CD4-positive, alpha-beta T cell treated with Interferon alpha-2 for 1 hour (primary cell): Measurements from ENCODE around the gene CCDC136.

Experiments
- DNase-seq, 2 donors: peaks; one replicate each; pipeline ENCODE4 v3.0.0-alpha.2; 2020 to 2022

Gene CCDC136

GRCh38 chr7:128777156-128778123, 14.3 kb upstream of the CCDC136 start:
- no peak for DNase-seq

- no peak for DNase-seq
Measured at GRCh38 chr7:128778946-128779345, 12.8 kb upstream of the CCDC136 start.

- no peak for DNase-seq
Measured at GRCh38 chr7:128781126-128781525, 10.6 kb upstream of the CCDC136 start.

- no peak for DNase-seq
Measured at GRCh38 chr7:128781851-128782250, 9.9 kb upstream of the CCDC136 start.

GRCh38 chr7:128783143-128783861, 8.5 kb upstream of the CCDC136 start:
- DNase-seq, result no peak

GRCh38 chr7:128785738-128786137, 6.0 kb upstream of the CCDC136 start:
- no peak for DNase-seq

GRCh38 chr7:128788446-128789412, 3.0 kb upstream of the CCDC136 start:
- DNase-seq, result no peak

- DNase-seq, result peak in 1 of 2 donors; percentile 10
Measured at GRCh38 chr7:128790315-128791041, 1.3 kb upstream of the CCDC136 start.

GRCh38 chr7:128791972-128792327, 182 bp downstream of the CCDC136 start:
- no peak for DNase-seq

GRCh38 chr7:128792471-128793180, 858 bp downstream of the CCDC136 start:
- no peak for DNase-seq

- DNase-seq, result no peak
Measured at GRCh38 chr7:128793181-128793547, 1.4 kb downstream of the CCDC136 start.

GRCh38 chr7:128794020-128794419, 2.3 kb downstream of the CCDC136 start:
- DNase-seq, result peak in 1 of 2 donors; percentile 24

GRCh38 chr7:128794436-128794835, 2.7 kb downstream of the CCDC136 start:
- no peak for DNase-seq

- DNase-seq, result no peak
Measured at GRCh38 chr7:128795129-128795528, 3.4 kb downstream of the CCDC136 start.

GRCh38 chr7:128796327-128796726, 4.6 kb downstream of the CCDC136 start:
- DNase-seq, result no peak

GRCh38 chr7:128799451-128799850, 7.7 kb downstream of the CCDC136 start:
- DNase-seq, result no peak

GRCh38 chr7:128800567-128800966, 8.8 kb downstream of the CCDC136 start:
- no peak for DNase-seq

GRCh38 chr7:128801003-128801402, 9.2 kb downstream of the CCDC136 start:
- DNase-seq, result no peak

- no peak for DNase-seq
Measured at GRCh38 chr7:128801667-128802418, 10.1 kb downstream of the CCDC136 start.

GRCh38 chr7:128804484-128804883, 12.7 kb downstream of the CCDC136 start:
- no peak for DNase-seq

GRCh38 chr7:128805225-128805624, 13.5 kb downstream of the CCDC136 start:
- no peak for DNase-seq
